GM12875 (cell line): ENCODE data around the gene EDC3.
"Not testable (repeated sequence)": the region's sequence is repeated elsewhere in the genome, so short reads cannot be mapped to it uniquely, and the experiment has no call there.

Experiments used
- H3K4me3 ChIP-seq: one replicate; pipeline ENCODE4 v1.5.1; 2011; ENCODE audit warnings: low read depth, low read length, control low read depth
- CTCF ChIP-seq: IDR thresholded peaks from 2 replicates; pipeline ENCODE4 v1.5.1; 2011; ENCODE audit warnings: low read depth, mild to moderate bottlenecking, control low read depth, inconsistent platforms, low read length, moderate library complexity, borderline replicate concordance; ENCODE audit not compliant: insufficient read depth

Gene EDC3

DNA sequence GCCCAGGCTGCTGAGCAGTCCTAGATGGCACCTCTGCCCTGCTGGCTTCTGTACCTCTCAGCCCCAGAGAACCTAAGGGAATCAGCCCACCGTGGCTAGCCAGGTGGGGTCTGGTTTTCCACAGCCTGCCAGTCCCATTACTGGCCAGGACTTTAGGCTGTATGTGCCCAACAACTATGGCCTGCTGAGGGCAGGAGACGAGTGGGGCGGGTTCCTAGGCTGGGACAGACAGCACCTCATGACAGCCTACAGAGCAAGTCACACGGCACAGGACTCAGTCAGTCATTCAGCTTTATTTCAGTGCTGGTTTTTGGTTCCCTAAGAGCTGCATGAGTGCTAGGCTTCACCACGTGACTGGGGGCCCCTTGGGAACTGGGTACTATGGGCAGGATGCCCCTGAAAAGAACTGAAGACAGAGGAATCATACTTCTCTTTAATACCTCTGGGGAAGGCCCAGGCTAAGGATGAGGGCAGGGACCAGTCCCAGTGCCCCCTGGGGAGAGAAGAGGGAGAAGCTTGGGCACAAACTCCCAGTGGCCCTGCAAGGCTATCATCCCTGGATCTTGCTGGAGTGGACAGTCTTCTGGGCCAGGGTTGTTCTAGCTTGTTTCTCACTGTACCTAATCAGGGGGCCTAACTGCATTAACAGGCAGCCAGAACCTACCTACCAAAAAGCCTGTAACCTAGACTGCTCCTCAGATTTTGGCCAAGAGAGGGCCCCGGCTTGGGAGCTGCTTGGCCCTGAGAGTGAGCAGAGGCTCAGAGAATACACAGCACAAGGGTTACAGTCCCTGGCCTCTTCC lies 65.3 kb downstream of the EDC3 start:
- no peak overlapping the region for H3K4me3 ChIP-seq
- no peak for TF ChIP-seq CTCF

GRCh38 chr15:74629696-74630095 lies 66.1 kb downstream of the EDC3 start:
- not testable (repeated sequence) for H3K4me3 ChIP-seq

DNA sequence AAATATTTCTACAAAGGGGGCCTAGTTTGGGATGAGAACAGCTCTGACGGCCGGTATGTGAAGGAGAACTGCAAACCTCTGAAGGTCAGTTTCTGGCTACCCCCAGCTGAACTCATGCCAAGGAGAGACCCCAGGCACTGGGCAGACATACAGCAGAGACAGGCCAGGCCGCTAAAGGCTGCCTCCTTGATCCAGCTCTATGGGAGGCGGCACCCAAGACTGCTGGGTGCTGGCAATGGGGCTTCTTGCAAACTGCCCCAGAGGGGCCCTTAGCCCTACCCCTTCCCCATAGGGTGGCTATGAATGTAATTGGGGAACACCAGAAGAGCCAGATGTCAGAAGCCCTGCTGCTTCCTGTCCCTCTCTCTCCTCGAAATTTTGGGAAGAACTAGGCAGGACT lies 66.9 kb downstream of the EDC3 start:
- H3K4me3 ChIP-seq, result no peak overlapping the region
- TF ChIP-seq CTCF, result no peak

GRCh38 chr15:74628199-74628598 lies 67.6 kb downstream of the EDC3 start:
- H3K4me3 ChIP-seq, result no peak overlapping the region
- no peak for TF ChIP-seq CTCF

- no peak overlapping the region for H3K4me3 ChIP-seq
- no peak for TF ChIP-seq CTCF
Measured at GRCh38 chr15:74627766-74628165, 68.1 kb downstream of the EDC3 start.

GRCh38 chr15:74626752-74627692 lies 68.8 kb downstream of the EDC3 start:
- TF ChIP-seq CTCF, result no peak
- no peak overlapping the region for H3K4me3 ChIP-seq

DNA sequence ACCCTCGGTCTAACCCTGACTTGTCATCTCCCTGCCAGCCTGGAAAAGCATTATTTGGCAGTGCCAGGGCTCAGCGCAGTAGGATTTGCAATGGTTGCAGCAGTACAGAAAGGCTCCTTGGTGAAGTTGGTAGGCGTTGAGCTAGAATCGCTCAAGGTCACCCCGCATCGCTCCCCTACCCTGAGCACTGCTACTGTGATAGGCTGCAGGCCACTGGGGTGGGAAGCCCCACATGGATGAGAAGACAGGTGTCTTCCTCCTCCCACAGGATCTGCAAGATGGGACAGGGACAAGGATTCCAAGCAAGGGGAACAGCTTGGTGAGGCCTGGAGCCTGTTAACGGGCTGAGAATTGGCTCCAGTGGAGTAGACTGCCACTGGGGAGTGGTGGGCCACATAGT lies 69.5 kb downstream of the EDC3 start:
- no peak for TF ChIP-seq CTCF
- no peak overlapping the region for H3K4me3 ChIP-seq
